B cell (primary cell): Measurements from ENCODE around the gene KCNK1. TPM values are rescaled to one million over a fixed set of nuclear protein-coding genes. Genes with fewer than 3 reads are reported as not detected.
"Not testable (repeated sequence)": the region's sequence is repeated elsewhere in the genome, so short reads cannot be mapped to it uniquely, and the experiment has no call there.

ENCODE experiments used
- ATAC-seq: fragments of 200-7000 bp; cut with Tn5 transposase; one replicate; pipeline ENCODE4 v1.10.0; 2021; ENCODE audit warnings: low read depth, mild to moderate bottlenecking, moderate number of reproducible peaks, moderate library complexity
- CTCF ChIA-PET: fragments of 350-600 bp; sonication (Branson Sonifier 250); formaldehyde crosslinking; loops from one replicate; lab custom pipeline; 2021; ENCODE audit warnings: antibody characterized with exemption, inconsistent platforms; lab: Charles Lee
- POLR2A ChIA-PET: fragments of 350-600 bp; sonication (Branson Sonifier 250); formaldehyde crosslinking; loops from one replicate; lab custom pipeline; 2021; ENCODE audit warnings: antibody characterized with exemption; lab: Charles Lee
- DNase-seq: peaks from one replicate; pipeline ENCODE4 v3.0.0; 2013
- H2AFZ ChIP-seq: 2 replicates; pipeline ENCODE4 v1.6.1; 2012; ENCODE audit warnings: mild to moderate bottlenecking, low read depth, low read length; ENCODE audit not compliant: insufficient read depth, poor library complexity, severe bottlenecking
- H3K27ac ChIP-seq, 2 donors: 1 replicate in 1 of 2; 2 replicates in 1 of 2; pipeline ENCODE4 v1.5.1; 2012 to 2013; ENCODE audit warnings: low read length in 2 of 2, mild to moderate bottlenecking in 2 of 2, moderate library complexity in 1 of 2
- H3K27me3 ChIP-seq, 4 experiments: fragments of 200-600 bp in 1 of 4; sonication (generic) in 1 of 4; replicated peaks in 1 of 4; 1 replicate in 2 of 4; 2 replicates in 2 of 4; pipeline versions ENCODE4 v1.6.1 to v1.7.0; 2013 to 2016; ENCODE audit warnings: low read length in 3 of 4, mild to moderate bottlenecking in 2 of 4, mixed read lengths in 1 of 4, moderate library complexity in 1 of 4; ENCODE audit not compliant: insufficient read depth in 4 of 4, control insufficient read depth in 3 of 4; ENCODE audit errors: control extremely low read depth in 1 of 4
- H3K36me3 ChIP-seq, 2 experiments: replicated peaks in 1 of 2; 1 replicate in 1 of 2; 2 replicates in 1 of 2; pipeline versions ENCODE4 v1.6.1 to v1.7.1; 2013; ENCODE audit warnings: low read length in 1 of 2; ENCODE audit not compliant: insufficient read depth in 2 of 2, control insufficient read depth in 1 of 2; ENCODE audit errors: control extremely low read depth in 1 of 2, extremely low read depth in 1 of 2
- H3K4me1 ChIP-seq, 2 donors: fragments of 200-600 bp in 1 of 2; sonication (generic) in 1 of 2; 1 replicate in 1 of 2; 2 replicates in 1 of 2; pipeline versions ENCODE4 v1.5.1 to v1.6.1; 2013 to 2017; ENCODE audit warnings: low read length in 2 of 2; ENCODE audit not compliant: control insufficient read depth in 2 of 2, insufficient read depth in 2 of 2
- H3K4me2 ChIP-seq: replicated peaks from 2 replicates; pipeline ENCODE3; 2012; ENCODE audit warnings: mild to moderate bottlenecking, low read depth, low read length; ENCODE audit not compliant: poor library complexity, severe bottlenecking
- H3K4me3 ChIP-seq, 5 experiments: fragments of 200-600 bp in 1 of 5; sonication (generic) in 1 of 5; 1 replicate in 3 of 5; 2 replicates in 2 of 5; pipeline versions ENCODE4 v1.5.1 to v1.7.0; 2011 to 2016; ENCODE audit warnings: low read length in 4 of 5, mild to moderate bottlenecking in 4 of 5, low read depth in 2 of 5, control low read depth in 1 of 5, moderate library complexity in 1 of 5; ENCODE audit not compliant: insufficient read depth in 1 of 5; ENCODE audit errors: control extremely low read depth in 1 of 5, extremely low read depth in 1 of 5
- H3K79me2 ChIP-seq: fragments of 200-600 bp; sonication (generic); one replicate; pipeline ENCODE4 v1.6.0; 2016; ENCODE audit warnings: low read length; ENCODE audit not compliant: control insufficient read depth, insufficient read depth
- H3K9ac ChIP-seq: fragments of 200-600 bp; sonication (generic); 2 replicates; pipeline ENCODE4 v1.6.1; 2017; ENCODE audit warnings: mild to moderate bottlenecking, low read length, moderate library complexity
- H3K9me3 ChIP-seq, 3 donors: one replicate each; pipeline versions ENCODE4 v1.6.1 to v1.7.1; 2013; ENCODE audit warnings: low read length in 2 of 3; ENCODE audit not compliant: control insufficient read depth in 2 of 3, insufficient read depth in 1 of 3; ENCODE audit errors: control extremely low read depth in 1 of 3
- H4K20me1 ChIP-seq: 2 replicates; pipeline ENCODE4 v1.6.0; 2012; ENCODE audit warnings: mild to moderate bottlenecking, low read length; ENCODE audit not compliant: insufficient read depth, control insufficient read depth, poor library complexity, severe bottlenecking
- H3K27ac Mint-ChIP-seq: one replicate; pipeline ENCODE4 v1.8.0; 2021; ENCODE audit warnings: mixed read lengths
- H3K27me3 Mint-ChIP-seq: one replicate; pipeline ENCODE4 v1.8.0; 2021; ENCODE audit warnings: mixed read lengths
- H3K4me1 Mint-ChIP-seq: one replicate; pipeline ENCODE4 v1.8.0; 2021; ENCODE audit warnings: mixed read lengths
- H3K4me3 Mint-ChIP-seq: one replicate; pipeline ENCODE4 v1.8.0; 2021; ENCODE audit warnings: mixed read lengths
- H3K9me3 Mint-ChIP-seq: one replicate; pipeline ENCODE4 v1.8.0; 2022; ENCODE audit warnings: mixed read lengths; ENCODE audit not compliant: insufficient read depth
- EZH2 ChIP-seq: IDR thresholded peaks from 2 replicates; pipeline ENCODE4 v1.6.1; 2012; ENCODE audit warnings: borderline replicate concordance, low read depth, mild to moderate bottlenecking, moderate library complexity, low read length; ENCODE audit not compliant: insufficient read depth, poor library complexity, severe bottlenecking
- WGBS: methylation state at CpG from one replicate; pipeline ENCODE4 v1.1.5; 2013; ENCODE audit warnings: missing lambda C conversion rate; ENCODE audit not compliant: insufficient coverage; 5-methylcytosine and 5-hydroxymethylcytosine counted together
- intact Hi-C: fragments of 100-400 bp; cut with micrococcal nuclease; formaldehyde crosslinking; loops from one replicate; pipeline ENCODE4 v1.10.0; 2022
- polyA plus RNA-seq: library from polyadenylated mRNA; depleted of rRNA; stranded (reverse); fragments of >200 nt; gene quantifications from 2 replicates; pipeline ENCODE4 v1.2.3, GENCODE V29; 2012
- total RNA-seq, 2 donors: library from RNA; stranded (reverse); fragments of 120-200 nt in 1 of 2; gene quantifications; 1 replicate in 1 of 2; 2 replicates in 1 of 2; pipeline versions ENCODE4 v1.2.3 to v1.2.4, GENCODE V29; 2013 to 2022
- TF ChIP-seq, protein P1 (sequence below): fragments of 200-600 bp; IDR thresholded peaks from one replicate; pipeline ENCODE4 v1.8.0; 2022; ENCODE audit warnings: antibody characterized with exemption, mild to moderate bottlenecking

The KCNK1 gene
- total and polyA plus RNA-seq, 2 donors (not counting 1 experiment from before 2014, with no cell fraction given), result not detected

DNA sequence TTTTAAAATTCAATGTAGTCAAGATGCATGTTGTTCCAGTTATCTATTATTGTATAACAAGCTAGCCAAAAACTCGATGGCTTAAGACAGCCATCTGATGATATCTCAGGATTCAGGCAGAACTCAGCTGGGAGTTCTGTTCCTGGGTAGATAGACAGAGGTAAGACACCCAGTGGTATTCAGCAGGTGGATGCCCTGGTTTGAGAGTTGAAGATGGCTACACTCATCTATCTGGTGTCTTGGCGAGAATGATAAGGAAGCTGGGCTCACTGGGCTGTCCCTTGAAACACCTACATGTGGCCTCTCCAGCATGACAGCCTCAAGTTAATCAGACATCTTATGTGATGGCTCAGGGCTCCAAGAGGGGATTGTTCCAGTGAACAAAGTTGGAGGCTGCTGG, 3.3 kb upstream of the KCNK1 start:
- Histone ChIP-seq H2AFZ (no peak overlapping the region), H3K27me3 (peaks cover 0 to 19% (median 8%) of the 10 kb centered on the region in 4 experiments), H3K9ac (no peak overlapping the region), H3K36me3 (no peaks in the 10 kb centered on the region), H3K4me1 (no peaks in the 10 kb centered on the region), H3K79me2 (no peaks in the 10 kb centered on the region), H4K20me1 (no peaks in the 10 kb centered on the region), H3K4me2 (no peak overlapping the region), H3K4me3 (no peak overlapping the region), H3K9me3 (no peaks in the 10 kb centered on the region), H3K27ac (no peak overlapping the region)
- Mint-ChIP-seq H3K9me3 (no peaks in the 10 kb centered on the region), H3K27ac (no peak overlapping the region), H3K4me3 (no peak overlapping the region), H3K27me3 (peaks cover 36% of the 10 kb centered on the region), H3K4me1 (peaks cover 2% of the 10 kb centered on the region)
- ChIA-PET CTCF (no interaction called here), POLR2A (no interaction called here)
- DNase-seq, result no peak
- 100% methylated on average over 1 of the region's 2 CpGs for WGBS
- TF ChIP-seq, protein P1, sequence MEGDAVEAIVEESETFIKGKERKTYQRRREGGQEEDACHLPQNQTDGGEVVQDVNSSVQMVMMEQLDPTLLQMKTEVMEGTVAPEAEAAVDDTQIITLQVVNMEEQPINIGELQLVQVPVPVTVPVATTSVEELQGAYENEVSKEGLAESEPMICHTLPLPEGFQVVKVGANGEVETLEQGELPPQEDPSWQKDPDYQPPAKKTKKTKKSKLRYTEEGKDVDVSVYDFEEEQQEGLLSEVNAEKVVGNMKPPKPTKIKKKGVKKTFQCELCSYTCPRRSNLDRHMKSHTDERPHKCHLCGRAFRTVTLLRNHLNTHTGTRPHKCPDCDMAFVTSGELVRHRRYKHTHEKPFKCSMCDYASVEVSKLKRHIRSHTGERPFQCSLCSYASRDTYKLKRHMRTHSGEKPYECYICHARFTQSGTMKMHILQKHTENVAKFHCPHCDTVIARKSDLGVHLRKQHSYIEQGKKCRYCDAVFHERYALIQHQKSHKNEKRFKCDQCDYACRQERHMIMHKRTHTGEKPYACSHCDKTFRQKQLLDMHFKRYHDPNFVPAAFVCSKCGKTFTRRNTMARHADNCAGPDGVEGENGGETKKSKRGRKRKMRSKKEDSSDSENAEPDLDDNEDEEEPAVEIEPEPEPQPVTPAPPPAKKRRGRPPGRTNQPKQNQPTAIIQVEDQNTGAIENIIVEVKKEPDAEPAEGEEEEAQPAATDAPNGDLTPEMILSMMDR, result no peak
- TF ChIP-seq EZH2, result no peak
- ATAC-seq, result no peak
- intact Hi-C loops, result no loop called here

- intact Hi-C loops, H3K79me2 ChIP-seq, H3K36me3 ChIP-seq, CTCF ChIA-PET, H3K4me3 Mint-ChIP-seq, H3K9ac ChIP-seq, H3K9me3 Mint-ChIP-seq, ATAC-seq, H3K4me2 ChIP-seq, H2AFZ ChIP-seq, POLR2A ChIA-PET, H3K27ac Mint-ChIP-seq, H3K27ac ChIP-seq, H3K9me3 ChIP-seq, H3K4me1 Mint-ChIP-seq, H3K4me1 ChIP-seq, H4K20me1 ChIP-seq, H3K4me3 ChIP-seq, DNase-seq: not testable (repeated sequence)
- H3K27me3 ChIP-seq, result peaks cover 0 to 19% (median 10%) of the 10 kb centered on the region in 4 experiments
- peaks cover 43% of the 10 kb centered on the region for H3K27me3 Mint-ChIP-seq
- WGBS, result no CpG with 5 or more reads among the region's 5 CpGs
Measured at GRCh38 chr1:233611363-233611762, 2.5 kb upstream of the KCNK1 start.
